ENCODE data around the gene TAF4B.
"Not testable (repeated sequence)": the region's sequence is repeated elsewhere in the genome, so short reads cannot be mapped to it uniquely, and the experiment has no call there.

TAF4B gene

DNA sequence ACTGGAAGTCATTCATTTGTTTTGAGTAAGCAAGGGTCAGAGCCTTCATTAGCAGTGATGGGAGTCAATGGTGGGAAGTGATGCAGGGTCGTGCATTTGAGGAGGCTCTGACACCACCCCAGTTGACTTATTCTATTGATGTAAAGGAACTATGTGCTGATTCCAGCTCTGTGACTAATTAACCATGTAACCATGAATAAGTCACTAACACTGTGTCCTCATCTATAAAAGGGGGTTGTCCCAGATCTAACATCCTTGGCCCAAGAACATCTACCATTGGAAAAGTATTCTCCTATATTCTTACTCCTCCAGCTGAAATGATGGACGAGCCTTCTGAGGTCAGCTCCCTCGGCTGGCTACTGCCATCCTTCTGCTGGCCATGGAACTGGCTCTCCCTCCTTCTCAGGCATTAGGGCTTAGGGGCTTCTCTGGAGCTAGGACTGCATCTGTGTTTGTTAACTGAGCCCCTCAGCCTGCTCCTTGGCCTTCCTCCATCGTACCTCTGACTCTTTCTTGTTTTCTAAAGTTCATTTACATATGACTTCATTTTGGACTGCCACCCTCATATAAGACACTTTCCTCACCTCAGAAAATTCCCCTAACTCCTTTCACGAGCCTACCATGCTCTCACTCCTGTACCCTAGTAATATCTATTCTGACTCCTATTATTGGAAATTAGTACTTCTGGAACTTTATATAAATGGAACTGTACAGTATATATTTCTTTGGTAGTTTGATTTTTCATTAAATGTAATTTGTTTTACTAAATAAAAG, 206.6 kb downstream of the TAF4B start:
- DNase-seq: no peak

- DNase-seq: no peak
Measured at GRCh38 chr18:26434887-26435286, 208.6 kb downstream of the TAF4B start.

GRCh38 chr18:26435415-26436095, 209.3 kb downstream of the TAF4B start:
- DNase-seq: no peak

DNA sequence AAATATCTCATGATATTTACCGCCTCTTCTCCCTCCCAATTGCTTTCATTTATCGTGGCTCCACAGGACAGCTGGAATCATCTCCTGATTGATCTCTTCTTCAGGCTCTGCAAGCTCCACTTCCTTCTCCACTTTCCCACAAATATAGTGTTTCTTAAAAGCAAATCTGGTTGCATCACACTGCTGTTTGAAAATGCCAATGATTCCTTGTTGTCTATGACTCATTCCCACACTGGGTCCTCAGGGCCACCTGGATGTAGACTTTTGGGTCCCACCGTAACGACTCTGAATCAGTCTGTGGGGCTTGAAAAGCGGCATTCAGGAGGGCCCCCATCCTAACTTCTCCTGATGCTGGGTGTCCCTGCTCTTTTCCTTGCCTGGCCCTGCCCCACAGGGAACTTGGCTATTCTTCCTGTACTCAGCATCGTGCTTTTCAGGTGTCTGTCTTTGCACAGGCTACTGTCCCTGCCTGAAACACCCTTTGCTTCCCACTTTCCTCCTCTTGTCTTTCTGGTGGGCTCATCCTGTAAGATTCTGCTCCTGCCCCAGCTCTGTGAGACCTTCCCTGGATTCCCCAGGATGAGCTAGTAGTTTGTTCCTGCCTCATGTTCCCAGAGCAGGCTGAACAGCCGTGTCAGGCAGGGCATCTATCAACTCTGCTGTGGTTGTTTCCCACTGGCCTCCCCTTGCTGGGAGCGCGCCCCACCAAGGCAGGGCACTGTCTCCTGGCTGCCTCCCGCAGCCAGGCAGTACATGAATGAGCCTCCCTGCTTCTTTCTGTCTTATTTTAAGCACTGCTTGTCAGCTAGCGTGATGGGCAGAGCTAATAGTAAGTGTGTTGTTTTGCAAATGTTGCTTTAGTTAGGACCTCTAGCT, 210.2 kb downstream of the TAF4B start:
- no peak for DNase-seq

- not testable (repeated sequence) for DNase-seq
Measured at GRCh38 chr18:26437634-26438033, 211.4 kb downstream of the TAF4B start.

- no peak for DNase-seq
Measured at GRCh38 chr18:26438980-26439379, 212.7 kb downstream of the TAF4B start.

GRCh38 chr18:26439537-26439936, 213.3 kb downstream of the TAF4B start:
- DNase-seq: no peak

- no peak for DNase-seq
Measured at GRCh38 chr18:26440644-26441043, 214.4 kb downstream of the TAF4B start.
